Fibroblast of pulmonary artery (primary cell): ENCODE results near the gene ZNF408.

Experiments
- DNase-seq: peaks from one replicate; pipeline ENCODE4 v3.0.0-alpha.2; 2010; ENCODE audit warnings: low read depth
- H3K4me3 ChIP-seq: replicated peaks from 2 replicates; pipeline ENCODE4 v1.5.1; 2011; ENCODE audit warnings: low read depth, mild to moderate bottlenecking, control low read depth, low read length, moderate library complexity
- TF ChIP-seq, protein P1 (sequence below): IDR thresholded peaks from 2 replicates; pipeline ENCODE4 v1.5.1; 2011; ENCODE audit warnings: mild to moderate bottlenecking, control low read depth, low read length, inconsistent platforms; ENCODE audit errors: missing control alignments

ZNF408 gene

DNA sequence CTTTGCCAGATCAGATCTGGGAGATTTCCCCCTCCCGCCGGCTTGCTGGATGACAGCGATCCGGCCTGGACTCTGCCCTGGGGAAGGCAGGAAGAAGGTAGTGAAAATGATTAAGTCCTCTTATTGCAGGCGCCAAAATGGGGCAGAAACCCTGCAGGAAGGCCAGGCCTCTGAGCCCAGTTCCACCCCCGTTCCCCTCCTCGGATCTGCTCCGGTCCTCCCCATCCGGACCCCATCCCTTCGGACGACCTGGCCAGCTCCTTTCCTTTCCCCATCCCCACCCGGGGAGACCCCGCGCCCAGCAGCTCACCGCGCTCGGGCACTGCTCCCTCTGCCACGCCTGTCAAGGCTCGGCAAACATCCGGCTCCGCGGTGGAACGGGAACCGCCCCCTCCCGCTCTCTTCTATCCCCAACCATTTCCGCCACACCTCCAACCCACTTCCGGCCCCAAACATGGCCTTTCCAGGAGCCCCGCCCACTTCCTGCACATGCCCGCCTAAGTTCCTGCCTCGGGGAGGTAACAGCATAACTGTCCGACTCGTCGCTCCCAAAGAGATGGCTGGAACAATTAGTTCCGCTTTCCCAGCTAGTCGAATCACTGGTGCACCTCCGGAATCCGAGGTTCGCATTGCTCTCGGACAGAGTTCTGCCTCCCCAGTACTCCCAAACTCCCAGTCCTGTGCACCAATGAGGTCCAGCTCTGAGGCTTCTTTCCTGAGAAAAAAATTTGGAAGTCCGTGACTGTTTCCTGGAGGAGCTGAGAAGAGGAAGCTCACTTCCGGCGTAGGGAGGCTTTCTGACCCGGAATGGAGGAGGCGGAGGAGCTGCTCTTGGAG, at the start of gene ZNF408, which contains the start of gene ARHGAP1:
Gene ZNF408 (plus strand): TSS at position 791 of the 837 bp plus-strand sequence. CDS start 17 bp downstream, at position 808.
Gene ARHGAP1 (minus strand): TSS at position 379 of the 837 bp plus-strand sequence. CDS start 4,512 bp downstream, outside the sequence.
- peak; percentile 99 for DNase-seq
- peak within 1 kb of the TSS; percentile 98 for H3K4me3 ChIP-seq
- TF ChIP-seq, protein P1, sequence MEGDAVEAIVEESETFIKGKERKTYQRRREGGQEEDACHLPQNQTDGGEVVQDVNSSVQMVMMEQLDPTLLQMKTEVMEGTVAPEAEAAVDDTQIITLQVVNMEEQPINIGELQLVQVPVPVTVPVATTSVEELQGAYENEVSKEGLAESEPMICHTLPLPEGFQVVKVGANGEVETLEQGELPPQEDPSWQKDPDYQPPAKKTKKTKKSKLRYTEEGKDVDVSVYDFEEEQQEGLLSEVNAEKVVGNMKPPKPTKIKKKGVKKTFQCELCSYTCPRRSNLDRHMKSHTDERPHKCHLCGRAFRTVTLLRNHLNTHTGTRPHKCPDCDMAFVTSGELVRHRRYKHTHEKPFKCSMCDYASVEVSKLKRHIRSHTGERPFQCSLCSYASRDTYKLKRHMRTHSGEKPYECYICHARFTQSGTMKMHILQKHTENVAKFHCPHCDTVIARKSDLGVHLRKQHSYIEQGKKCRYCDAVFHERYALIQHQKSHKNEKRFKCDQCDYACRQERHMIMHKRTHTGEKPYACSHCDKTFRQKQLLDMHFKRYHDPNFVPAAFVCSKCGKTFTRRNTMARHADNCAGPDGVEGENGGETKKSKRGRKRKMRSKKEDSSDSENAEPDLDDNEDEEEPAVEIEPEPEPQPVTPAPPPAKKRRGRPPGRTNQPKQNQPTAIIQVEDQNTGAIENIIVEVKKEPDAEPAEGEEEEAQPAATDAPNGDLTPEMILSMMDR = no peak

DNA sequence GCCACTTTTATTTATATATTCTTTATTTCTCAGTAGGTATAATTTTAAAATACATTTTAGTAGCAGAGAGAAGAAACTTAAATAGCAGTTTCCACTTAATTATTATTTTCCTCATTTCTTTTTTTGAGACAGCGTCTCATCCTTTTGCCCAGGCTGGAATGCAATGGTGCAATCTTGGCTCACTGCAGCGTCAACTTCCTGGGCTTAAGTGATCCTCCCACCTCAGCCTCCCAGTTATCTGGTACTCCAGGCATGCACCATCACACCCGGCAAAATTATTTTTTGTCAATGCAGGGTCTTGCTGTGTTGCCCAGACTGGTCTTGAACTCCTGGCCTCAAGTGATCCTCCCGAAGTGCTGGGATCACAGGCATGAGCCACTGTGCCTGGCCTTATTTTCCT, 45.2 kb upstream of the ZNF408 start:
- DNase-seq = peak; percentile 66

DNA sequence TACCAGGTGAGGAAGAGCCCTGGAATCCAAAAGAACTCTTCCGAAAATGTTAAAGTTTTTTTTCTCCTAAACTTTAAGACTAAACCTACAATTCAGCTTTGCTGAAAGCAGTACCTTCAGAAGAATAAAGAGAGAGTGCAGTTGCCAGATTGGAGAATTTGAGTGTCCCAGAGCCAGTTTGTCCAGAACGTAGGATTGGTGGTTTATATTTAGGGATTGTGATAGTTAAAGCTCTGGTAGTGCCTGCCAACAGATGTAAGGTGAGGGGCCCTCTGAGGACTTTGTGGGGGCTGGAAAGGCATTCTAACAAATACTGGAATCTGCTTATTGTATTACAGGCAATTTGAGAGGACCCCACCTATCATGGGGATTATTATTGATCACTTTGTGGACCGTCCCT, 43.6 kb upstream of the ZNF408 start:
- DNase-seq = no peak
- no peak overlapping the region for H3K4me3 ChIP-seq
- TF ChIP-seq, protein P1 = no peak

More for the DNA sequence above, 45.2 kb upstream of the ZNF408 start:
- TF ChIP-seq, protein P1 = no peak
- H3K4me3 ChIP-seq = no peak overlapping the region

DNA sequence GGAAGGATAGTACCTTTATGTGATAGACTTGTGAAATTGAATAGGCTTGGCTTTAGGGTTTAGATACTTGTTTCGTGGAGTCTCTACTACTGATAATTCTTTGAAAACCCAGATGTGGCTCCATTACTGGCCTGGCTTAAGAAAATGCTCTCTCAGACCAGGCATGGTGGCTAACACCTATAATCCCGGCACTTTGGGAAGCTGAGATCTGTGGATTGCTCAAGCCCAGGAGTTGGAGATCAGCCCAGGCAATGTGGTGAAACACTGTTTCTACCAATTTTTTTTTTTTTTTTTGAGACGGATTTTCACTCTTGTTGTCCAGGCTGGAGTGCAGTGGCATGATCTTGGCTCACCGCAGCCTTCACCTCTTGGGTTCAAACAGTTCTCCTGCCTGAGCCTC, 42.6 kb upstream of the ZNF408 start:
- TF ChIP-seq, protein P1 = no peak
- DNase-seq = peak; percentile 88
- H3K4me3 ChIP-seq = no peak overlapping the region

DNA sequence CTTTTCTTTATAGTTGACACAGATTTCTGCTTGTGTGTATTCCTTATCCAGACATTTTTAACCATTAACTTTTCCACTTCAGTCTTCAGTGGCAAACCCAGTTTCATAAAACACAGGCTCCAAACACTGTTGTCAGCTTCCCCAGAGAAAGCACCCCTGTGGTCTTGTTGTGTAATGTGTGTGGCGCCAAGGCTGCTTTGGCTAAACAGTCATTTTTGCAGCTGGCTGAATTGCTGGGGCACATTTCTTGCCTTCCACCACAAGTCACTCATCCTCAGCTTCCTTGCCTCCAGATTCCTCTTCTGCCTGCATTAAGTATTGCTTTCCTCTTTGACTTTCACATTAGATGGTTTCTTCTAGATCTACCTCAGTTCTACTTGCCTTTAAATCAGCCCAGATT, 40.9 kb upstream of the ZNF408 start:
- H3K4me3 ChIP-seq = no peak overlapping the region
- DNase-seq = peak; percentile 73
- TF ChIP-seq, protein P1 = no peak

DNA sequence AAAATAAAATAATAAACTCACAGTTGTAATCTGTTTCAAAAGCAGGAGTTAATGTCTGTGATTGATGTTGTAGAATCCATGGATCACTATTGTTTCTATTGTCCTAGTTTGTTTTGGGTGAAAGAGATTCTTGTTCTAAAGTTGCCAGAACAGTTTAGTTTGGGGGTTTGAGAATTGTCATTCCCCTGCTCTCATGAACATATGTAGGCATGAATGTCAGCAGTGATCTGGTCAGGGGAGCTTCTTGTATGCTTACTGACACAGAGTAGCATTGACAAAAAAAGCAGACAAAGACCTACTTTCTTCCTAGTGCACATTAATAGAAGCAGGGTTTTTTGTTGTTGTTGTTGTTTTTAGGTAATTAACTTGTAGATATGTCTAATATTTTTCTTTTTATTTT, 39.0 kb upstream of the ZNF408 start:
- no peak overlapping the region for H3K4me3 ChIP-seq
- TF ChIP-seq, protein P1 = no peak
- no peak for DNase-seq
